ENCODE measurements around the gene APOL6.

GRCh38 chr22:35634943-35635540 lies 13.2 kb upstream of the APOL6 start:
- TF ChIP-seq, protein P1, sequence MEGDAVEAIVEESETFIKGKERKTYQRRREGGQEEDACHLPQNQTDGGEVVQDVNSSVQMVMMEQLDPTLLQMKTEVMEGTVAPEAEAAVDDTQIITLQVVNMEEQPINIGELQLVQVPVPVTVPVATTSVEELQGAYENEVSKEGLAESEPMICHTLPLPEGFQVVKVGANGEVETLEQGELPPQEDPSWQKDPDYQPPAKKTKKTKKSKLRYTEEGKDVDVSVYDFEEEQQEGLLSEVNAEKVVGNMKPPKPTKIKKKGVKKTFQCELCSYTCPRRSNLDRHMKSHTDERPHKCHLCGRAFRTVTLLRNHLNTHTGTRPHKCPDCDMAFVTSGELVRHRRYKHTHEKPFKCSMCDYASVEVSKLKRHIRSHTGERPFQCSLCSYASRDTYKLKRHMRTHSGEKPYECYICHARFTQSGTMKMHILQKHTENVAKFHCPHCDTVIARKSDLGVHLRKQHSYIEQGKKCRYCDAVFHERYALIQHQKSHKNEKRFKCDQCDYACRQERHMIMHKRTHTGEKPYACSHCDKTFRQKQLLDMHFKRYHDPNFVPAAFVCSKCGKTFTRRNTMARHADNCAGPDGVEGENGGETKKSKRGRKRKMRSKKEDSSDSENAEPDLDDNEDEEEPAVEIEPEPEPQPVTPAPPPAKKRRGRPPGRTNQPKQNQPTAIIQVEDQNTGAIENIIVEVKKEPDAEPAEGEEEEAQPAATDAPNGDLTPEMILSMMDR (optimal IDR thresholded peaks at IDR 0.05 in 1 of 3, IDR thresholded peaks at IDR 0.05 in 1 of 3, conservative IDR thresholded peaks at IDR 0.05 in 1 of 3; ENCODE audit: extremely low read depth in 1 of 3, insufficient read depth in 2 of 3, low read length in 3 of 3) = no peak
- TF ChIP-seq EZH2 (IDR thresholded peaks at IDR 0.05; ENCODE audit: low read length) = no peak

Data from keratinocyte (primary cell).